CD4-positive, alpha-beta memory T cell (primary cell): ENCODE data around the gene ARHGEF16. TPM values are rescaled to one million over a fixed set of nuclear protein-coding genes. Genes with fewer than 3 reads are reported as not detected.

Experiments
- CTCF ChIA-PET: fragments of 350-600 bp; sonication (Branson Sonifier 250); formaldehyde crosslinking; loops from one replicate; lab custom pipeline; 2021; ENCODE audit warnings: inconsistent platforms; ENCODE audit not compliant: partially characterized antibody; lab: Charles Lee
- POLR2A ChIA-PET: fragments of 350-600 bp; sonication (Branson Sonifier 250); formaldehyde crosslinking; loops from one replicate; lab custom pipeline; 2021; ENCODE audit not compliant: partially characterized antibody; lab: Charles Lee
- DNase-seq, 5 donors: peaks; one replicate each; pipeline versions ENCODE4 v3.0.0 to v3.0.0-alpha.2; 2020 to 2022; ENCODE audit warnings: mixed read lengths in 1 of 5
- H3K27ac ChIP-seq: one replicate; pipeline ENCODE4 v1.7.0; 2013; ENCODE audit warnings: low read depth, low read length
- H3K27me3 ChIP-seq: 2 replicates; pipeline ENCODE4 v1.7.0; 2013; ENCODE audit warnings: mild to moderate bottlenecking, low read length, moderate library complexity; ENCODE audit not compliant: insufficient read depth
- H3K36me3 ChIP-seq: 2 replicates; pipeline ENCODE4 v1.7.0; 2013; ENCODE audit warnings: mild to moderate bottlenecking, low read length, moderate library complexity; ENCODE audit not compliant: insufficient read depth
- H3K4me1 ChIP-seq: 2 replicates; pipeline ENCODE4 v1.7.0; 2013; ENCODE audit warnings: mild to moderate bottlenecking, low read length, moderate library complexity; ENCODE audit not compliant: insufficient read depth
- H3K4me3 ChIP-seq, 2 donors: one replicate each; pipeline ENCODE4 v1.7.0; 2013; ENCODE audit warnings: low read length in 2 of 2, mild to moderate bottlenecking in 1 of 2
- H3K9me3 ChIP-seq, 2 donors: one replicate each; pipeline ENCODE4 v1.7.0; 2013; ENCODE audit warnings: low read length in 2 of 2, control low read depth in 1 of 2; ENCODE audit not compliant: control insufficient read depth in 1 of 2
- H3K27ac Mint-ChIP-seq, 7 donors: one replicate each; pipeline ENCODE4 v1.8.0; 2020 to 2021; ENCODE audit warnings: mixed read lengths in 7 of 7, mild to moderate bottlenecking in 6 of 7, inconsistent platforms in 3 of 7, moderate library complexity in 3 of 7
- H3K27me3 Mint-ChIP-seq, 2 donors: one replicate each; pipeline ENCODE4 v1.8.0; 2020 to 2021; ENCODE audit warnings: mixed read lengths in 2 of 2
- H3K36me3 Mint-ChIP-seq, 2 donors: one replicate each; pipeline ENCODE4 v1.8.0; 2020 to 2021; ENCODE audit warnings: mixed read lengths in 2 of 2, inconsistent platforms in 1 of 2, mild to moderate bottlenecking in 1 of 2
- H3K4me1 Mint-ChIP-seq, 4 donors: one replicate each; pipeline ENCODE4 v1.8.0; 2020 to 2021; ENCODE audit warnings: mixed read lengths in 4 of 4, mild to moderate bottlenecking in 1 of 4
- H3K4me3 Mint-ChIP-seq, 8 donors: one replicate each; pipeline ENCODE4 v1.8.0; 2020 to 2021; ENCODE audit warnings: mixed read lengths in 8 of 8, mild to moderate bottlenecking in 7 of 8, moderate library complexity in 6 of 8, inconsistent platforms in 3 of 8
- H3K9me3 Mint-ChIP-seq, 8 donors: one replicate each; pipeline ENCODE4 v1.8.0; 2020 to 2021; ENCODE audit warnings: mixed read lengths in 8 of 8, mild to moderate bottlenecking in 5 of 8, inconsistent platforms in 3 of 8, moderate library complexity in 1 of 8
- intact Hi-C: fragments of 100-400 bp; cut with micrococcal nuclease; formaldehyde crosslinking; loops from one replicate; pipeline ENCODE4 v1.15.1; 2023
- polyA plus RNA-seq, 2 donors: library from polyadenylated mRNA; unstranded; fragments of 300-500 nt; fragmentation: Illumina TruSeq; gene quantifications; one replicate each; pipeline ENCODE4 v1.2.3, GENCODE V29; 2021
- total RNA-seq, 2 experiments: library from RNA; stranded (reverse); gene quantifications; one replicate each; pipeline ENCODE4 v1.2.3, GENCODE V29; 2021

ARHGEF16 gene
- total and polyA plus RNA-seq, 4 experiments from 2014 or later = 0.16 to 0.22 (median 0.20) TPM; not detected in 1

DNA sequence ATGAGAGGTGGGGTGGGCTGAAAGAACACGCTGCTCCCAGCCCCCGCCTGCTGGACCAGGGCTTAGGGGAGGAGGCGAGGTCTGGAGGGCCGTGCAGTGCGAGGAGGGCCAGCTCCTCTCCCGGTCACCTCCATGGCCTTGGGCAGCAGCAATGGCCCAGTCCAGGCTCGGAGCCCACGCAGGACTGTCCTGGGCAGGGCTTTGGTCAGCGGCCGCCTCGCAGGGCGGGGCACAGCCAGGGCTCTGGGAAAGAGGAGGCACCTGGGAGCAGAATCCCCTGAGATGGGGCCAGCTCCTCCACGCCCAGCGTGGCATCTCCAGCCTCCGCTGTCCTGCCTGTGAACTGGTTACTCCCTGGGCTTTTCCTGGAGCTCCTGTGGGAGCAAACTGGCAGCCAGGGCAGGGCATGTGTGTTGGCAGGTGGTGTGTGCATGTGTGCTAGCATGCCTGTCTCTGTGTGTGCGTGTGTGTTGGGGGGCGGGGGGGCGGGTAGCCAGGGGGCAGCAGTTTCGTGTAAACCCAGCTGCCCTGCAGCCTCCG is 27.4 kb downstream of the ARHGEF16 start:
- intact Hi-C loops = no loop called here
- no peak overlapping the region for H3K27ac ChIP-seq
- DNase-seq = no peak
- H3K4me3 ChIP-seq = no peak overlapping the region
- Mint-ChIP-seq H3K4me3 (no peak overlapping the region), H3K36me3 (no peaks in the 10 kb centered on the region), H3K27me3 (no peaks in the 10 kb centered on the region), H3K9me3 (peaks cover 0 to 1% (median 0%) of the 10 kb centered on the region in 8 donors), H3K4me1 (peaks cover 0 to 1% (median 0%) of the 10 kb centered on the region in 4 donors), H3K27ac (no peak overlapping the region)
- H3K27me3 ChIP-seq = no peaks in the 10 kb centered on the region
- no peaks in the 10 kb centered on the region for H3K9me3 ChIP-seq
- H3K4me1 ChIP-seq = no peaks in the 10 kb centered on the region
- ChIA-PET CTCF (interaction anchor here (1.2 to 2.0 kb wide), 4 partner anchors 9 to 137 kb away, joined by 3 to 5 read pairs (median 4); no protein-coding TSS in a partner anchor), POLR2A (no interaction called here)
- H3K36me3 ChIP-seq = no peaks in the 10 kb centered on the region

DNA sequence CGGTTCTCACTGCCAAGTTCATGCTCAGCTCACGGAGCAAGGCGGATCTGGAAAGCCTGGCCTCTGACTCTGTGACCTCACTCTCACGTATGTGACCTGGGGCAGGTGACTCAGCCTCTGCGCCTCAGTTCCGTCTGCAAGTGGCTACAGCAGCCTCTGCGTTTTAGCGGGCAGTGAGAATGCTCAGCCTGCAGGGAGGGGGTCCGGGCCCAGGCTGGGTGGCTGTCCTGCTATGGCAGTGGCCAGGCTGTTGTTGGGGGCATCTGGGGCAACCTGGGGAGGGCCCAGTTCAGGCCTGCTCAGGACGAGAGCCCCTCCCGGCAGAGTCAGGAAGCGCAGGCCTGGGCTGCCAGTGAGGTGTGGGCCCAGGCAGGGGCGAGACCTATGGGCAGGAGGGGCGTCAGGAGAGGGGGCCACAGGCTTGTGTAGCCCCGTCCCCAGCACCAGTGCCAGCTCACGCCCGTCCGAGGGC is 27.9 kb downstream of the ARHGEF16 start:
- H3K4me3 Mint-ChIP-seq = no peak overlapping the region
- H3K27me3 Mint-ChIP-seq = no peaks in the 10 kb centered on the region
- ChIA-PET POLR2A (no interaction called here), CTCF (interaction anchor here (1.3 to 1.7 kb wide), 2 partner anchors 9 to 137 kb away, joined by 3 to 4 read pairs; no protein-coding TSS in a partner anchor)
- no peaks in the 10 kb centered on the region for H3K36me3 ChIP-seq
- no peak overlapping the region for H3K27ac Mint-ChIP-seq
- no peaks in the 10 kb centered on the region for H3K36me3 Mint-ChIP-seq
- peaks cover 0 to 1% (median 0%) of the 10 kb centered on the region in 4 donors for H3K4me1 Mint-ChIP-seq
- no peaks in the 10 kb centered on the region for H3K4me1 ChIP-seq
- no peaks in the 10 kb centered on the region for H3K9me3 ChIP-seq
- H3K27ac ChIP-seq = no peak overlapping the region
- H3K4me3 ChIP-seq = no peak overlapping the region
- H3K27me3 ChIP-seq = no peaks in the 10 kb centered on the region
- intact Hi-C loops = no loop called here
- DNase-seq = no peak
- peaks cover 0 to 4% (median 0%) of the 10 kb centered on the region in 8 donors for H3K9me3 Mint-ChIP-seq

DNA sequence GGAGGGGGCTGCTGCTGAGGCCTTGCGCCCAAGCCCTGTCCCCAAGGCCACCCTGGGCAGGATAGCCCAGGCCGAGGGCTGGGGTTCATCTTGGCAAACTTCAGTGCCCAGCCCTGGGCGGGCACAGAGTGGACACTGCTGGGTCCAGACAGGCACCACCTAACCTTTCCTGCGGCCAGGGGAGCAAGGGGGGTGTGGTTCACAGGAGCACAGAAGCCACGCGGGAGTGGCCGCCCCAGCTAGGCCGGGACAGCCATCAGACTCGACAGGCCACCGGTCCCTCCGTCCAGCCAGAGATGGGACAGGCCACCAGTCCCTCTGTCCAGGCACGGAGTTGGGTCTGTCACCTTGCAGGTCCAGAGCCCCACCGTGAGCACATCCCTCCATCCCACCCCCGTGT is 28.9 kb downstream of the ARHGEF16 start:
- POLR2A ChIA-PET = no interaction called here

GRCh38 chr1:3483801-3484444 is 29.5 kb downstream of the ARHGEF16 start:
- Mint-ChIP-seq H3K27ac (no peak overlapping the region), H3K9me3 (peaks cover 2 to 15% (median 10%) of the 10 kb centered on the region in 8 donors), H3K36me3 (peaks cover 5 to 6% of the 10 kb centered on the region in 2 donors), H3K4me3 (peak overlapping the region in 1 of 8 donors; percentile 64), H3K27me3 (no peaks in the 10 kb centered on the region), H3K4me1 (peaks cover 0 to 1% (median 0%) of the 10 kb centered on the region in 4 donors)
- no peaks in the 10 kb centered on the region for H3K27me3 ChIP-seq
- DNase-seq = peak in 4 of 5 donors; percentile 25 to 30 (median 26)
- no peak overlapping the region for H3K27ac ChIP-seq
- intact Hi-C loops = no loop called here
- no peaks in the 10 kb centered on the region for H3K4me1 ChIP-seq
- no peak overlapping the region for H3K4me3 ChIP-seq
- H3K9me3 ChIP-seq = no peaks in the 10 kb centered on the region
- H3K36me3 ChIP-seq = no peaks in the 10 kb centered on the region
- POLR2A ChIA-PET = no interaction called here
- CTCF ChIA-PET = interaction anchor here (1.1 to 1.4 kb wide), 2 partner anchors 135 to 136 kb away, joined by 3 to 4 read pairs; no protein-coding TSS in a partner anchor

More for the DNA sequence above, 28.9 kb downstream of the ARHGEF16 start:
- H3K4me3 ChIP-seq = no peak overlapping the region
- intact Hi-C loops = no loop called here
- no peaks in the 10 kb centered on the region for H3K4me1 ChIP-seq
- no peaks in the 10 kb centered on the region for H3K27me3 ChIP-seq
- H3K27ac ChIP-seq = no peak overlapping the region
- no peak overlapping the region for H3K4me3 Mint-ChIP-seq
- CTCF ChIA-PET = no interaction called here
- H3K36me3 Mint-ChIP-seq = peaks cover 0 to 1% of the 10 kb centered on the region in 2 donors
- no peaks in the 10 kb centered on the region for H3K27me3 Mint-ChIP-seq
- peaks cover 0 to 1% (median 0%) of the 10 kb centered on the region in 4 donors for H3K4me1 Mint-ChIP-seq
- peaks cover 0 to 10% (median 5%) of the 10 kb centered on the region in 8 donors for H3K9me3 Mint-ChIP-seq
- H3K9me3 ChIP-seq = no peaks in the 10 kb centered on the region
- DNase-seq = no peak
- H3K27ac Mint-ChIP-seq = no peak overlapping the region
- no peaks in the 10 kb centered on the region for H3K36me3 ChIP-seq

DNA sequence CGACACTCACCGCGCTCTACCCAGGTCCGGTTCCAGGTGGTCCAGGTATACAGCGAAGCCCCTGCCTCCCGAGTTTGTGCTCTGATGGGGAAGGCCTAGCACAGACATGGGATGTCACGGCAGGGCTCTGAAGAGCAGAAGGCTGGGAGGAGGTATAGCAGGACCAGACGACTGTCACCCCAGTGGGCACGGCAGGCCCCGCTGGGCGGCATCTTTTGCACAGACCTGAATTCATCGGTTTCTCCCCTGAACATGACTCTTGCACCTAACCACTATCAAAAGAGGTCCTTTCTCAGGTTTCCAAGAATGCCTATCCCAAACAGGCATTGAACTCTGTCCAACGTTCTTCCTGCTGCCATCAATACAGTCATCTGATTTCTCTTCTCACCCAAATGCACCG is 30.6 kb downstream of the ARHGEF16 start:
- no peaks in the 10 kb centered on the region for H3K27me3 Mint-ChIP-seq
- Histone ChIP-seq H3K27me3 (no peaks in the 10 kb centered on the region), H3K4me3 (no peak overlapping the region), H3K9me3 (no peaks in the 10 kb centered on the region), H3K36me3 (no peaks in the 10 kb centered on the region), H3K4me1 (no peaks in the 10 kb centered on the region), H3K27ac (no peak overlapping the region)
- peaks cover 0 to 1% (median 0%) of the 10 kb centered on the region in 4 donors for H3K4me1 Mint-ChIP-seq
- H3K9me3 Mint-ChIP-seq = peaks cover 2 to 18% (median 13%) of the 10 kb centered on the region in 8 donors
- peak overlapping the region in 1 of 7 donors; percentile 3 for H3K27ac Mint-ChIP-seq
- CTCF ChIA-PET = interaction anchor here (0.6 to 1.9 kb wide), 5 partner anchors 32 to 345 kb away, joined by 3 to 7 read pairs (median 4); no protein-coding TSS in a partner anchor
- H3K4me3 Mint-ChIP-seq = no peak overlapping the region
- POLR2A ChIA-PET = no interaction called here
- DNase-seq = no peak
- intact Hi-C loops = no loop called here
- H3K36me3 Mint-ChIP-seq = peaks cover 8% of the 10 kb centered on the region in 2 donors

GRCh38 chr1:3488432-3488831 is 34.0 kb downstream of the ARHGEF16 start:
- Histone ChIP-seq H3K4me3 (no peak overlapping the region), H3K27ac (no peak overlapping the region), H3K27me3 (no peaks in the 10 kb centered on the region), H3K36me3 (no peaks in the 10 kb centered on the region), H3K4me1 (no peaks in the 10 kb centered on the region), H3K9me3 (no peaks in the 10 kb centered on the region)
- DNase-seq = no peak
- ChIA-PET CTCF (interaction anchor here (0.6 to 2.2 kb wide), 5 partner anchors 127 to 1287 kb away, joined by 3 to 8 read pairs (median 4); no protein-coding TSS in a partner anchor), POLR2A (interaction anchor here (1.9 kb wide), 1 partner anchor 43 kb away, joined by 4 read pairs; no protein-coding TSS in a partner anchor)
- H3K36me3 Mint-ChIP-seq = peaks cover 8 to 13% of the 10 kb centered on the region in 2 donors
- H3K27me3 Mint-ChIP-seq = no peaks in the 10 kb centered on the region
- no peak overlapping the region for H3K27ac Mint-ChIP-seq
- H3K4me1 Mint-ChIP-seq = peaks cover 4 to 8% (median 6%) of the 10 kb centered on the region in 4 donors
- peaks cover 2 to 18% (median 13%) of the 10 kb centered on the region in 8 donors for H3K9me3 Mint-ChIP-seq
- intact Hi-C loops = no loop called here
- H3K4me3 Mint-ChIP-seq = no peak overlapping the region
